A375 (cell line): ENCODE results near the gene TOGARAM1. TPM values are rescaled to one million over a fixed set of nuclear protein-coding genes. Genes with fewer than 3 reads are reported as not detected.

ENCODE experiments used
- small RNA-seq: library from RNA; depleted of rRNA; stranded (forward); fragments of <200 nt; gene quantifications from one replicate; pipeline ENCODE3, GENCODE V24; 2014
- total RNA-seq: library from RNA; depleted of rRNA; stranded (reverse); fragments of >200 nt; shearing (Covaris generic); gene quantifications from 2 replicates; pipeline ENCODE4 v1.2.3, GENCODE V29; 2014; rRNA removed

The TOGARAM1 gene, protein sequence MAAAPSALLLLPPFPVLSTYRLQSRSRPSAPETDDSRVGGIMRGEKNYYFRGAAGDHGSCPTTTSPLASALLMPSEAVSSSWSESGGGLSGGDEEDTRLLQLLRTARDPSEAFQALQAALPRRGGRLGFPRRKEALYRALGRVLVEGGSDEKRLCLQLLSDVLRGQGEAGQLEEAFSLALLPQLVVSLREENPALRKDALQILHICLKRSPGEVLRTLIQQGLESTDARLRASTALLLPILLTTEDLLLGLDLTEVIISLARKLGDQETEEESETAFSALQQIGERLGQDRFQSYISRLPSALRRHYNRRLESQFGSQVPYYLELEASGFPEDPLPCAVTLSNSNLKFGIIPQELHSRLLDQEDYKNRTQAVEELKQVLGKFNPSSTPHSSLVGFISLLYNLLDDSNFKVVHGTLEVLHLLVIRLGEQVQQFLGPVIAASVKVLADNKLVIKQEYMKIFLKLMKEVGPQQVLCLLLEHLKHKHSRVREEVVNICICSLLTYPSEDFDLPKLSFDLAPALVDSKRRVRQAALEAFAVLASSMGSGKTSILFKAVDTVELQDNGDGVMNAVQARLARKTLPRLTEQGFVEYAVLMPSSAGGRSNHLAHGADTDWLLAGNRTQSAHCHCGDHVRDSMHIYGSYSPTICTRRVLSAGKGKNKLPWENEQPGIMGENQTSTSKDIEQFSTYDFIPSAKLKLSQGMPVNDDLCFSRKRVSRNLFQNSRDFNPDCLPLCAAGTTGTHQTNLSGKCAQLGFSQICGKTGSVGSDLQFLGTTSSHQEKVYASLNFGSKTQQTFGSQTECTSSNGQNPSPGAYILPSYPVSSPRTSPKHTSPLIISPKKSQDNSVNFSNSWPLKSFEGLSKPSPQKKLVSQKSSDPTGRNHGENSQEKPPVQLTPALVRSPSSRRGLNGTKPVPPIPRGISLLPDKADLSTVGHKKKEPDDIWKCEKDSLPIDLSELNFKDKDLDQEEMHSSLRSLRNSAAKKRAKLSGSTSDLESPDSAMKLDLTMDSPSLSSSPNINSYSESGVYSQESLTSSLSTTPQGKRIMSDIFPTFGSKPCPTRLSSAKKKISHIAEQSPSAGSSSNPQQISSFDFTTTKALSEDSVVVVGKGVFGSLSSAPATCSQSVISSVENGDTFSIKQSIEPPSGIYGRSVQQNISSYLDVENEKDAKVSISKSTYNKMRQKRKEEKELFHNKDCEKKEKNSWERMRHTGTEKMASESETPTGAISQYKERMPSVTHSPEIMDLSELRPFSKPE (N-terminal part only)
- total RNA-seq: 6.3 and 6.8 TPM in 2 replicates

DNA sequence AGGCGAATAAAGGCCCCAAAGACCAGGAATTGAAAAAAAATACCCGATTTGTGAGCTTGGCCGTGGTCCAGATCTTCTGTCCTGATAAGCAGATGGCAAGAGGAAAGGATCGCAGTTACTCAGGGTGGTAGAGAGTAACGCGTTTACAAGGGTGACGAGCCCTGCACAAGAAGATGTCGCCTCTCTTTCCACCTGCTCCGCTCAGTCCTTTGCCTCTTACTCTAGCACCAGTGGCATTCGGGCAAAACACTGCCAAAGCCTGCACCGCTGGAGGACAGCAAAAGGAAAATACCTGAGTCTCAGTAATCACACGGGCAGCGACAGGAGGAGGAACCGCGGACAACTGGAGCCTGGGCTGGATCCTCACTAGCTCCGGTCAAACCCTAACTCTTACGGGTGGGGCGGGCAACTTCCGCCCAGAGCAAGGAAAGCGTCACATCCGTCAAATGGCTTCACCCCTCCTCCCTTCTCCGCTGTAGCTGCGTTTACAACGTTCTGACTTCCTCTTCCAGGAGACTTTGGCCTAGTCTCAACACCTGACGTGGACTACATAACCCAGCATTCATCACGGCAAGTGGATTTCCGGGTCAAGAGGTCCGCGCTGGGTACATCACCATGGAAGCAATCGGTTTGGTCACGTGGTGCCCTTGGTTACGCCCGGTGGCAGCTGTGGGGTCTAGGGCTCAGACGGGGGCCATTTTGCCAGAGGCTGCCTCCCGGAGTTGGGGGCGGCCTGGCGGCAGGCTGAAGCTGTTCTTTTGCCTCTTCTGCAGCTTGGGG, at the start of gene TOGARAM1, which contains the start of gene KLHL28:
Gene TOGARAM1 (plus strand): TSS at position 637 of the 780 bp plus-strand sequence. CDS start 232 bp downstream, outside the sequence.
Gene KLHL28 (minus strand): TSS at position 394 of the 780 bp plus-strand sequence. CDS start 16,019 bp downstream, outside the sequence.

DNA sequence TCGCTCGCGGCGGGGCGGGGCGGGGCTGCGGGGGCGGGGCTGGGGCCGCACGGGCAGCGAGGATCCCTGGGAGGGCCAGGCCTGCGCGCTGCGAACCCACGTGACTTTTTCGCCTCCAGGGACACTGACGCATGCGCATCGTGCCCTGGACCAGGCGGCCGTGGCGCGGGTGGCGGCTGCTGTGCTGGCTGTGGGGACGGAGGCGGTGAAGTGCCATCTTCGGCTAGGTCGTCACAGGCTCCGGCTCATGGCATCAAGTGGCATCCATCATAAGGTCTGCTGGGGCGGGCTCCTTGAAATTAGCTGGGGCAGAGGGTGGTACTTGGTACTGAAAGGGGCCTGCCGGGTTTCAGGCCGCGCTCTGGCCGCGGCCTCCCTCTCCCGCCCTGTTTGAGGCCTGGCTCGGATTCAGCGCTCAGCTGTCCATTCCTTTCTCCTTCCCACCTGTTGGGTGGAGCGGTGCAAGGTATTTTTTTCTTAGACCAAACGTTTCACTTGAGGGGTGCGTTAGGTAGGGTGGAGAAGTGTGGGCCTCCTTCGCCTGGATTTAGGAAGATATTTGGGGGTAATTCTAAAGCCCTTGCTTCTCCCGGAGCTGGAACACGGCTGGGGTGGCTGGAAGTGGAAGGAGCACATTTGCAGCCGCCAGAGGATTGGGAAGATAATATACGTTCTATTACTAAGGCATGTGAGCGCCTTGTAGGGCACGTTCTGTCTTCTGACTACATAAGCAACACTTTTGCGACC, 122.2 kb downstream of the TOGARAM1 start, which contains the start of gene PRPF39:
Gene PRPF39 (plus strand): TSS at position 141 of the 747 bp plus-strand sequence. CDS start 11,124 bp downstream, outside the sequence.

Small RNA genes lying within 50 kb of the gene (small RNA-seq; reads per million reads assigned to genes)
- gene RF00151: 0.13 reads per million
- gene SNORD127: 1,171 reads per million, percentile 99 among the genes with 10 or more reads in this experiment

Other genes starting within 250 kb of the TOGARAM1 start
- gene KLHL28, start 243 bp upstream of the TOGARAM1 start, total RNA-seq: 2.5 and 3.7 TPM in 2 replicates
- gene PRPF39, start 121.9 kb downstream of the TOGARAM1 start, total RNA-seq: 15.6 and 15.9 TPM in 2 replicates
- gene FKBP3, start 172.3 kb downstream of the TOGARAM1 start, total RNA-seq: 34.4 and 38.6 TPM in 2 replicates
- 5.5 and 6.3 TPM in 2 replicates for gene FANCM, start 173.7 kb downstream of the TOGARAM1 start, total RNA-seq